GDM1 (cell line): ENCODE results near the gene CRYBG2.

Experiments used
- DNase-seq: peaks from one replicate; lab custom pipeline; 2025; lab: John Stamatoyannopoulos, UW

The CRYBG2 gene

DNA sequence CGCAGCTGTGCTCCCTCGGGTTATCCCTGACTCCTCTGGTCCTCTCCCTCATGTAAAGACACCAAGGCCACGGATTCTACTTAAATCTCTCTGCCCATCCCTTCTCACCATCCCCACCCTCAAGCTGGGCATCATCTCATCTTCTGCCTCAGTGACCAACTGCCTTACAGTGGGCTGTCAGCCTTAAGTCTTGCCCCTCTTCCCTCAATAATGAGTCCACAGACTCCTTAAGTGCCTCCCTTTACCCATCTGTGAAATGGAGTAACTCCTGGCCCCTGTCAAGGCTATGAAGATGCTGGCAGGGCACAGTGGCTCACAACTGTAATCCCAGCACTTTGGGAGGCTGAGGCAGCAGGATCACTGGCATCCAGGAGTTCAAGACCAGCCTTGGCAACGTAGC is 62.0 kb downstream of the CRYBG2 start:
- DNase-seq, result no peak

GRCh38 chr1:26291433-26291832 is 62.5 kb downstream of the CRYBG2 start:
- DNase-seq, result no peak

DNA sequence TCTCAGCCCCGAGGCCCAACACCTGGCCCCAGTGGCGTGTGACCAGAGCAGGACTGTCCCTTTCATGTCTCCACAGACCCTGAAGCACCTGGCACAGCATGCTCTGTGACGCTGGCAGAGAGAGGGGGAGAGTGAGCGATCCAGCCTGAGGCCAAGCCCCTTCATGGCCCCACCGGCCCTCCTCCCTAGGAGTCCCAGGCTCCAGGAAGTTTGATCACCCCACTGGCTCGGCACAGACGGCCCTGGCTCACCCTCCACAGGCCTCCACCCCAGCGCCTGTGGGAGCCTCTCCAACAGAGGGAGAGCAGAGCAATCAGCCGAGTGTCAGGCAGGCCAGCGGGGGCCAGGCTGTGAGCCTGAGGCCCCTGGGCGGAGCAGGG is 63.1 kb downstream of the CRYBG2 start:
- DNase-seq, result no peak

GRCh38 chr1:26290122-26290881 is 63.6 kb downstream of the CRYBG2 start:
- DNase-seq, result peak; percentile 41

- DNase-seq, result peak; percentile 94
Measured at GRCh38 chr1:26289158-26290059, 64.5 kb downstream of the CRYBG2 start.

DNA sequence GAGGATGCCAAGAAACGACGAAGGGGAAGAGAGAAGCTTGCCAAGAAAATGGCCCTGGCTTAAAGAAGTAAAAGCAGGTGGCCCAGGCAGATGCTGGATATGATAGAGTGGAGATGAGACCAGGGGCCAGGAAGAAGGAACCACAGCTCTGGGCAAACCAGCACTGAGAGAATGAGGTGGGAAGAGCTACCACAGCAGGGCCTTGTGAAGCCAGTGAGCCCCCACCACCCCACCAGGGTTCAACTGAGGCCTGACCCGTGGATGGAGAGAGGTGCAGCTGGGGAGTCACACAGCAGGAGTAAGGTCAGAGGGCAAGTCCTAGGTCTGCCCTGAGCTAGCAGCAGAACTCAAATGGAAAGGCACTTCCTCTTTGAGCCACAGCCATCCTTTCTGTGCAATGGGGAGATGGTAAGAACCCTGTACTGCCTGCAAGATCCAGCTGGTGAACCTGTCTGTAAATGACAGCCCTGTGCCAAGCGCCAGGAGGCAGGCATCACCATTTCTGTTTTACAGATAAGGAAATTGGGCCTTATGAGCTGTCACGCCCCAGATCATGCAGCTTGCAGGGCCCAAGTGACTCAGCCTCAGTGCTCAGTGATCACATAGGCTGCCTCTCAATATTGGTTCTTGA is 65.5 kb downstream of the CRYBG2 start:
- peak; percentile 63 for DNase-seq

GRCh38 chr1:26287811-26288210 is 66.1 kb downstream of the CRYBG2 start:
- no peak for DNase-seq

GRCh38 chr1:26287033-26287711 is 66.8 kb downstream of the CRYBG2 start:
- DNase-seq, result peak; percentile 79

DNA sequence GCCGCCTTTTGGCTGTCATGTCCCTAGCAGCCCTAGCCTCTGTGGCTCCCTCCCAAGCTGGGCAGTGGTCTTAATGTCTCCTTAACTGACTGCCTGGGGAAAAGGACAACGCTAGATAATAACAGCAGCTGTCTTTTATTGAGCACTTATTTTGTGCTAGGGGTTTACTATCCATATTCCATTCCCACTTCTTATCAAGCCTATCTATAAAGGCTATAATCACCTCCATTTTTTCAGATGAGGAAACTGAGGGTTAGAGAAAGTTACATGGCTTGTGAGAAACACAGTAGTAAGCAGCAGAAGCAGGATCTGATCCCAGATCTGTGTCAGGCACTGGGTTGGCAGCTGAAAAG is 67.9 kb downstream of the CRYBG2 start:
- no peak for DNase-seq

GRCh38 chr1:26285366-26286063 is 68.4 kb downstream of the CRYBG2 start:
- DNase-seq, result peak; percentile 8

- DNase-seq, result peak; percentile 94
Measured at GRCh38 chr1:26284597-26285347, 69.2 kb downstream of the CRYBG2 start.

GRCh38 chr1:26283871-26284596 is 69.9 kb downstream of the CRYBG2 start:
- no peak for DNase-seq

DNA sequence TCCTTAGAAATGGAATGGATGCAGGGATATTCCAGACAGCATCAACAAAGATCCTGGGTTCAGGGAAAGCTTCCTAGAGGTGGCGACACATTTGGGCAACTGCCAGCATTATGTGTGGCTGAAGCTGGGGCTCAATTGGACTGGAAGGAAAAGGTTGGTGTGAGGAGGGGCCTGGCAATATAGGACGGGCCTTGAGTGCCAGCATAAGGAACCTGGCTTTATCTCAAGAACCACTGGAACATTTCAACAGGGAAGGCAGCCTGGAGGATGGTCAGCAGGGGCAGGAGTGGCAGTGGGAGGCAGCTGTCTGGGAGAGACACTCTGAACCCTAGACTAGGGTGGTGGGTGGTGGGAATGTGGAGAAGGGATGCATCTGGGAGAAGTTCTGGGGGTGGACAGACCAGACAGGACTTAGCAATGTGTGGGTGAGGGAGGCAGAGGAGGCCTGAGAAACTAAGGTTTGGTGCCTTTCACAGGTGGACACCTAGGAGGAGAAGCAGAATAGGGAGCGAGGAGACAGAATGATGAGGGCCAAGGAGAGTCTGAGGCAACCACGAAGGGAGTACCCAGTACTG is 70.6 kb downstream of the CRYBG2 start:
- no peak for DNase-seq

- no peak for DNase-seq
Measured at GRCh38 chr1:26282401-26282918, 71.5 kb downstream of the CRYBG2 start.

DNA sequence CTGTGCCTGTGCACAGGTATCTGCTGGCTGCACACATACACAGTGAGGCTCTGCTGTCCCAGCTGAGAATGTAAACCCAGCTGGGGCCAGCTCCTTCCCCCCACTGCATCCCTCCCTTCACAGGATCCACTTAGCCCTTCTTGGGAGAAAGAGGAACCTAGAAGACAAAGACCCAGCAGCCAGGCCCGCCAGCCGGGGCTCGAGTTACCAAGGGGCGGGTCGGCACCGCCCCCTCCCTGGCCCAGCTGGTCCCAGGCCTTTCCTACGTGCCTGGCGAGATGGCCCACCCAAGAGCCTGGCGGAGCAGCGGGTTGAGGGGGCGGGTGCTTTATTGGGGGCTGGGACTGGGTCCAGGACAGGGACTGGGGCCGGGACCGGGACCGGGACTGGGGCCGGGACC is 72.0 kb downstream of the CRYBG2 start:
- DNase-seq, result peak; percentile 23

GRCh38 chr1:26281091-26281958 is 72.6 kb downstream of the CRYBG2 start:
- no peak for DNase-seq

GRCh38 chr1:26280333-26281042 is 73.4 kb downstream of the CRYBG2 start:
- DNase-seq, result peak; percentile 60
